HEK293 (cell line): ENCODE results near the gene IGSF9.

ENCODE experiments used
- CTCF ChIA-PET: fragments of 350-600 bp; formaldehyde crosslinking; extraction: SDS; loops from one replicate; lab custom pipeline; 2021; ENCODE audit warnings: antibody characterized with exemption; lab: Yijun Ruan, JAX
- POLR2A ChIA-PET: fragments of 300-600 bp; formaldehyde crosslinking; extraction: SDS; loops from one replicate; lab custom pipeline; 2020; ENCODE audit warnings: antibody characterized with exemption, inconsistent platforms; lab: Yijun Ruan, JAX
- H3K27ac ChIP-seq: fragments of 200-500 bp; sonication (Bioruptor generic); 2 replicates; pipeline ENCODE4 v1.5.1; 2014; ENCODE audit warnings: low read depth, low read length, control low read depth, inconsistent platforms; ENCODE audit errors: extremely low read depth
- H3K36me3 ChIP-seq, 2 experiments: fragments of 200-500 bp in 1 of 2; sonication (Bioruptor generic) in 1 of 2; 1 replicate in 1 of 2; 2 replicates in 1 of 2; pipeline ENCODE4 v1.5.1; 2014 to 2017; ENCODE audit warnings: inconsistent platforms in 2 of 2, low read length in 2 of 2; ENCODE audit not compliant: control insufficient read depth in 2 of 2, insufficient read depth in 1 of 2
- H3K4me1 ChIP-seq: fragments of 200-500 bp; sonication (Bioruptor generic); 2 replicates; pipeline ENCODE4 v1.5.1; 2014; ENCODE audit warnings: mild to moderate bottlenecking, low read length, inconsistent platforms; ENCODE audit not compliant: control insufficient read depth, insufficient read depth
- H3K4me3 ChIP-seq: 2 replicates; pipeline ENCODE4 v1.5.1; 2011; ENCODE audit warnings: low read depth, mild to moderate bottlenecking, control low read depth, low read length, moderate library complexity
- H3K9me3 ChIP-seq: fragments of 200-500 bp; sonication (Bioruptor generic); 2 replicates; pipeline ENCODE4 v1.5.1; 2014; ENCODE audit warnings: low read depth, low read length, inconsistent platforms; ENCODE audit not compliant: control insufficient read depth, insufficient read depth
- AEBP2 ChIP-seq: fragments of 450-650 bp; formaldehyde crosslinking; IDR thresholded peaks from 2 replicates; pipeline ENCODE4 v1.5.1; 2016; ENCODE audit warnings: missing biosample characterization, missing genetic modification characterization, borderline replicate concordance
- EGR2 ChIP-seq: fragments of 450-650 bp; formaldehyde crosslinking; IDR thresholded peaks from 2 replicates; pipeline ENCODE4 v1.5.1; 2016; ENCODE audit warnings: low read depth, missing biosample characterization, missing genetic modification characterization
- HOXC10 ChIP-seq: sonication (generic); formaldehyde crosslinking; IDR thresholded peaks from 2 replicates; pipeline ENCODE4 v1.8.1; 2023; ENCODE audit warnings: mild to moderate bottlenecking, missing genetic modification reagents
- SCRT2 ChIP-seq: fragments of 450-650 bp; formaldehyde crosslinking; IDR thresholded peaks from 2 replicates; pipeline ENCODE4 v1.5.1; 2016; ENCODE audit warnings: missing biosample characterization, missing genetic modification characterization
- SP2 ChIP-seq: fragments of 450-650 bp; formaldehyde crosslinking; IDR thresholded peaks from 2 replicates; pipeline ENCODE4 v1.5.1; 2016; ENCODE audit warnings: missing biosample characterization, missing genetic modification characterization
- ZBTB1 ChIP-seq: fragments of 450-650 bp; formaldehyde crosslinking; IDR thresholded peaks from 2 replicates; pipeline ENCODE4 v1.5.1; 2016; ENCODE audit warnings: missing biosample characterization, missing genetic modification characterization
- ZBTB21 ChIP-seq: fragments of 450-650 bp; formaldehyde crosslinking; IDR thresholded peaks from 2 replicates; pipeline ENCODE4 v1.5.1; 2017; ENCODE audit warnings: missing biosample characterization, missing genetic modification characterization
- ZBTB8A ChIP-seq: fragments of 450-650 bp; formaldehyde crosslinking; IDR thresholded peaks from 2 replicates; pipeline ENCODE4 v1.5.1; 2016; ENCODE audit warnings: missing biosample characterization, missing genetic modification characterization
- ZIC2 ChIP-seq: fragments of 450-650 bp; formaldehyde crosslinking; IDR thresholded peaks from 2 replicates; pipeline ENCODE4 v1.5.1; 2016; ENCODE audit warnings: missing biosample characterization, missing genetic modification characterization
- ZNF10 ChIP-seq: fragments of 450-650 bp; formaldehyde crosslinking; IDR thresholded peaks from 2 replicates; pipeline ENCODE4 v1.5.1; 2017; ENCODE audit warnings: missing biosample characterization, missing genetic modification characterization
- ZNF155 ChIP-seq: fragments of 450-650 bp; formaldehyde crosslinking; IDR thresholded peaks from 2 replicates; pipeline ENCODE4 v1.5.1; 2016; ENCODE audit warnings: missing biosample characterization, missing genetic modification characterization
- ZNF174 ChIP-seq: fragments of 450-650 bp; formaldehyde crosslinking; IDR thresholded peaks from 2 replicates; pipeline ENCODE4 v1.5.0; 2017; ENCODE audit warnings: missing biosample characterization, mild to moderate bottlenecking, missing genetic modification characterization
- ZNF274 ChIP-seq, 2 experiments: fragments of 200-500 bp in 1 of 2; fragments of 450-650 bp in 1 of 2; sonication (Bioruptor generic) in 1 of 2; formaldehyde crosslinking in 1 of 2; IDR thresholded peaks; 2 replicates each; pipeline versions ENCODE4 v1.5.1 to v1.6.1; 2014 to 2016; ENCODE audit warnings: borderline replicate concordance in 1 of 2, inconsistent platforms in 1 of 2, low read length in 1 of 2, missing biosample characterization in 1 of 2, missing genetic modification characterization in 1 of 2
- ZNF426 ChIP-seq: fragments of 450-650 bp; formaldehyde crosslinking; IDR thresholded peaks from 2 replicates; pipeline ENCODE4 v1.5.1; 2017; ENCODE audit warnings: missing biosample characterization, missing genetic modification characterization, mild to moderate bottlenecking, inconsistent platforms, moderate library complexity
- ZNF514 ChIP-seq: fragments of 450-650 bp; formaldehyde crosslinking; IDR thresholded peaks from 2 replicates; pipeline ENCODE4 v1.5.1; 2016; ENCODE audit warnings: missing biosample characterization, missing genetic modification characterization
- ZNF544 ChIP-seq: fragments of 450-650 bp; formaldehyde crosslinking; IDR thresholded peaks from 2 replicates; pipeline ENCODE4 v1.5.0; 2017; ENCODE audit warnings: missing biosample characterization, missing genetic modification characterization
- ZNF548 ChIP-seq: fragments of 450-650 bp; formaldehyde crosslinking; IDR thresholded peaks from 2 replicates; pipeline ENCODE4 v1.5.1; 2016; ENCODE audit warnings: missing biosample characterization, missing genetic modification characterization
- ZNF555 ChIP-seq: fragments of 450-650 bp; formaldehyde crosslinking; conservative IDR thresholded peaks from 2 replicates; pipeline ENCODE4 v1.5.1; 2017; ENCODE audit warnings: missing biosample characterization, mild to moderate bottlenecking, missing genetic modification characterization, inconsistent platforms
- ZNF561 ChIP-seq: fragments of 450-650 bp; IDR thresholded peaks from 2 replicates; pipeline ENCODE4 v1.5.1; 2018; ENCODE audit warnings: missing biosample characterization, missing genetic modification characterization, borderline replicate concordance
- ZNF624 ChIP-seq: fragments of 450-650 bp; formaldehyde crosslinking; IDR thresholded peaks from 2 replicates; pipeline ENCODE4 v1.5.1; 2017; ENCODE audit warnings: missing biosample characterization, missing genetic modification characterization
- ZNF664 ChIP-seq: fragments of 450-650 bp; formaldehyde crosslinking; IDR thresholded peaks from 2 replicates; pipeline ENCODE4 v1.5.1; 2016; ENCODE audit warnings: missing biosample characterization, missing genetic modification characterization
- ZNF704 ChIP-seq: fragments of 450-650 bp; formaldehyde crosslinking; IDR thresholded peaks from 2 replicates; pipeline ENCODE4 v1.5.1; 2016; ENCODE audit warnings: missing biosample characterization, missing genetic modification characterization
- ZXDB ChIP-seq: fragments of 450-650 bp; formaldehyde crosslinking; IDR thresholded peaks from 2 replicates; pipeline ENCODE4 v1.5.1; 2016; ENCODE audit warnings: missing biosample characterization, missing genetic modification characterization
- TF ChIP-seq, protein P1 (sequence below): sonication (generic); formaldehyde crosslinking; IDR thresholded peaks from 2 replicates; pipeline ENCODE4 v1.8.1; 2022; ENCODE audit warnings: mild to moderate bottlenecking, moderate library complexity, missing genetic modification reagents

The IGSF9 gene

DNA sequence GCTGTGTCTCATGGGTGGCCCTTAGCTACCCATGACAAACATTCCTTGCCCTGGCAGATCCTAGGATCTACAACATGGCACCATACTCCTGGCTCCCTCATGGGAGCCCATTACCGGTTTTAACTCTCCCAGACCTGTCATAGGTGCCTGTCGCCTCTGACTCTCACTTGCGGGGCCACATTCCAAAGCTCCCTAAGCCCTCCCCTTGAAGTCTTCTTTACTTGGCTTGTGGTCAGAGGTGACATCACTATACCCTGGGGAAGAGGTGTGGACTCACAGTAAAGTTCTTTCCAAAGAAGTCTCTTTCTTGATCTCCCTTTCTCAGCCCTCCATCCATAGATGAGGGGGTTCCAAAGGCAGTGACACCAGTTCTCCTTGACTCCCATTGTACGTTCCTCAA is 14.0 kb upstream of the IGSF9 start:
- no peak overlapping the region for H3K27ac ChIP-seq
- H3K9me3 ChIP-seq: no peaks in the 10 kb centered on the region
- no peak for TF ChIP-seq HOXC10 (CRISPR knock-in tag)
- TF ChIP-seq SCRT2 (tag by site-specific recombination): 0 out of 2 replicates have a peak, but pooled peaks have one; percentile 25
- no peaks in the 10 kb centered on the region for H3K36me3 ChIP-seq
- ChIA-PET CTCF (interaction anchor here (0.6 kb wide), 1 partner anchor 302 kb away, joined by 3 read pairs; no protein-coding TSS in a partner anchor), POLR2A (no interaction called here)
- H3K4me1 ChIP-seq: no peaks in the 10 kb centered on the region
- H3K4me3 ChIP-seq: no peak overlapping the region

- Histone ChIP-seq H3K4me3 (no peak overlapping the region), H3K9me3 (no peaks in the 10 kb centered on the region), H3K36me3 (no peaks in the 10 kb centered on the region), H3K4me1 (no peaks in the 10 kb centered on the region), H3K27ac (no peak overlapping the region)
- POLR2A ChIA-PET: no interaction called here
- CTCF ChIA-PET: interaction anchor here (0.6 to 4.8 kb wide), 3 partner anchors 12 to 302 kb away, joined by 3 to 37 read pairs (median 4); no protein-coding TSS in a partner anchor
- TF ChIP-seq ZNF555 (no peak), ZNF155 (tag by site-specific recombination) (no peak), ZNF544 (tag by site-specific recombination) (no peak), ZNF624 (tag by site-specific recombination) (no peak), ZBTB21 (tag by site-specific recombination) (no peak), ZNF561 (tag by site-specific recombination) (no peak), ZNF664 (tag by site-specific recombination) (no peak), SP2 (tag by site-specific recombination) (no peak), ZNF174 (tag by site-specific recombination) (no peak)
Observed at GRCh38 chr1:159958719-159959380, 13.4 kb upstream of the IGSF9 start.

GRCh38 chr1:159957824-159958268 is 12.4 kb upstream of the IGSF9 start:
- ChIA-PET POLR2A (interaction anchor here (1.4 kb wide), 1 partner anchor 12 kb away, joined by 3 read pairs; the partner anchor contains the start of gene IGSF9), CTCF (interaction anchor here (0.6 to 4.8 kb wide), 5 partner anchors 11 to 295 kb away, joined by 3 to 37 read pairs (median 4); no protein-coding TSS in a partner anchor)
- no peak overlapping the region for H3K27ac ChIP-seq
- H3K36me3 ChIP-seq: no peaks in the 10 kb centered on the region
- no peaks in the 10 kb centered on the region for H3K4me1 ChIP-seq
- TF ChIP-seq ZBTB21 (tag by site-specific recombination) (no peak), SCRT2 (tag by site-specific recombination) (no peak), ZNF10 (tag by site-specific recombination) (no peak), ZIC2 (tag by site-specific recombination) (peak; percentile 99), EGR2 (tag by site-specific recombination) (no peak)
- TF ChIP-seq, all 188 proteins: peak for 1
- no peaks in the 10 kb centered on the region for H3K9me3 ChIP-seq
- no peak overlapping the region for H3K4me3 ChIP-seq

GRCh38 chr1:159955456-159955855 is 10.0 kb upstream of the IGSF9 start:
- H3K9me3 ChIP-seq: no peaks in the 10 kb centered on the region
- no peak overlapping the region for H3K27ac ChIP-seq
- no peaks in the 10 kb centered on the region for H3K36me3 ChIP-seq
- H3K4me3 ChIP-seq: no peak overlapping the region
- POLR2A ChIA-PET: no interaction called here
- CTCF ChIA-PET: interaction anchor here (0.7 to 4.8 kb wide), 5 partner anchors 10 to 156 kb away, joined by 3 to 37 read pairs (median 4); partner anchors contain the start of gene IGSF9
- H3K4me1 ChIP-seq: no peaks in the 10 kb centered on the region
- TF ChIP-seq AEBP2 (tag by site-specific recombination) (no peak), ZBTB8A (no peak), ZNF548 (no peak), ZNF704 (tag by site-specific recombination) (no peak), ZNF274 (IDR thresholded peaks at IDR 0.05; ENCODE audit: low read length) (no peak), ZNF274 (tag by site-specific recombination; IDR thresholded peaks at IDR 0.05; ENCODE audit: borderline replicate concordance) (no peak), ZNF514 (tag by site-specific recombination) (no peak), ZNF426 (tag by site-specific recombination) (no peak), ZBTB1 (tag by site-specific recombination) (no peak), ZXDB (tag by site-specific recombination) (no peak), ZNF555 (no peak)
- TF ChIP-seq, protein P1, sequence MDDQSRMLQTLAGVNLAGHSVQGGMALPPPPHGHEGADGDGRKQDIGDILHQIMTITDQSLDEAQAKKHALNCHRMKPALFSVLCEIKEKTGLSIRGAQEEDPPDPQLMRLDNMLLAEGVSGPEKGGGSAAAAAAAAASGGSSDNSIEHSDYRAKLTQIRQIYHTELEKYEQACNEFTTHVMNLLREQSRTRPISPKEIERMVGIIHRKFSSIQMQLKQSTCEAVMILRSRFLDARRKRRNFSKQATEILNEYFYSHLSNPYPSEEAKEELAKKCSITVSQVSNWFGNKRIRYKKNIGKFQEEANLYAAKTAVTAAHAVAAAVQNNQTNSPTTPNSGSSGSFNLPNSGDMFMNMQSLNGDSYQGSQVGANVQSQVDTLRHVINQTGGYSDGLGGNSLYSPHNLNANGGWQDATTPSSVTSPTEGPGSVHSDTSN (CRISPR knock-in tag): no peak
